CMK (cell line): ENCODE measurements around the gene MAN1A2.
A peak's percentile ranks its signal among the peaks of the same experiment; 100 is the strongest.
"Not testable (repeated sequence)": the region's sequence is repeated elsewhere in the genome, so short reads cannot be mapped to it uniquely, and the experiment has no call there.

Experiments
- DNase-seq: peaks from one replicate; pipeline ENCODE4 v3.0.0-alpha.2; 2010; ENCODE audit warnings: low read depth

The MAN1A2 gene

GRCh38 chr1:117367046-117368025 lies at the start of gene MAN1A2:
TSS of gene MAN1A2 (plus strand) at chr1:117367449. CDS start at chr1:117368184, 735 bp downstream.
- peak; percentile 66 for DNase-seq

GRCh38 chr1:117318011-117318410 lies 49.2 kb upstream of the MAN1A2 start:
- no peak for DNase-seq

GRCh38 chr1:117318426-117318825 lies 48.8 kb upstream of the MAN1A2 start:
- DNase-seq = no peak

GRCh38 chr1:117320515-117320914 lies 46.7 kb upstream of the MAN1A2 start:
- no peak for DNase-seq

GRCh38 chr1:117321680-117322609 lies 45.3 kb upstream of the MAN1A2 start:
- no peak for DNase-seq

- DNase-seq = no peak
These were observed 42.9 kb upstream of the MAN1A2 start for GRCh38 chr1:117324357-117324756.

- not testable (repeated sequence) for DNase-seq
These were observed 41.2 kb upstream of the MAN1A2 start for GRCh38 chr1:117326035-117326434.

- no peak for DNase-seq
These were observed 40.2 kb upstream of the MAN1A2 start for GRCh38 chr1:117327011-117327410.

- DNase-seq = no peak
These were observed 31.7 kb upstream of the MAN1A2 start for GRCh38 chr1:117335376-117336086.

GRCh38 chr1:117336088-117336817 lies 31.0 kb upstream of the MAN1A2 start:
- DNase-seq = no peak

- DNase-seq = peak; percentile 34
These were observed 27.2 kb upstream of the MAN1A2 start for GRCh38 chr1:117339866-117340700.

- DNase-seq = no peak
These were observed 26.1 kb upstream of the MAN1A2 start for GRCh38 chr1:117341123-117341522.

- DNase-seq = no peak
These were observed 24.9 kb upstream of the MAN1A2 start for GRCh38 chr1:117342397-117342796.

- no peak for DNase-seq
These were observed 20.9 kb upstream of the MAN1A2 start for GRCh38 chr1:117346206-117346928.

GRCh38 chr1:117347907-117348306 lies 19.3 kb upstream of the MAN1A2 start:
- no peak for DNase-seq

GRCh38 chr1:117352695-117353094 lies 14.6 kb upstream of the MAN1A2 start:
- DNase-seq = not testable (repeated sequence)

- DNase-seq = not testable (repeated sequence)
These were observed 9.2 kb upstream of the MAN1A2 start for GRCh38 chr1:117357833-117358603.

GRCh38 chr1:117358604-117358887 lies 8.7 kb upstream of the MAN1A2 start:
- not testable (repeated sequence) for DNase-seq
